ENCODE results near the gene CETN3.
A peak's percentile ranks its signal among the peaks of the same experiment; 100 is the strongest.

CETN3 gene

GRCh38 chr5:90409318-90410177, at the start of gene CETN3:
TSS of gene CETN3 (minus strand) at chr5:90409756. CDS start at chr5:90409661, 95 bp downstream.
- peak; percentile 89 to 96 for DNase-seq

- DNase-seq = no peak
Observed at GRCh38 chr5:90446961-90447360, 37.4 kb upstream of the CETN3 start.

GRCh38 chr5:90440644-90441043, 31.1 kb upstream of the CETN3 start:
- DNase-seq = no peak

- DNase-seq = no peak
Observed at GRCh38 chr5:90438100-90438499, 28.5 kb upstream of the CETN3 start.

GRCh38 chr5:90437663-90438062, 28.1 kb upstream of the CETN3 start:
- no peak for DNase-seq

DNA sequence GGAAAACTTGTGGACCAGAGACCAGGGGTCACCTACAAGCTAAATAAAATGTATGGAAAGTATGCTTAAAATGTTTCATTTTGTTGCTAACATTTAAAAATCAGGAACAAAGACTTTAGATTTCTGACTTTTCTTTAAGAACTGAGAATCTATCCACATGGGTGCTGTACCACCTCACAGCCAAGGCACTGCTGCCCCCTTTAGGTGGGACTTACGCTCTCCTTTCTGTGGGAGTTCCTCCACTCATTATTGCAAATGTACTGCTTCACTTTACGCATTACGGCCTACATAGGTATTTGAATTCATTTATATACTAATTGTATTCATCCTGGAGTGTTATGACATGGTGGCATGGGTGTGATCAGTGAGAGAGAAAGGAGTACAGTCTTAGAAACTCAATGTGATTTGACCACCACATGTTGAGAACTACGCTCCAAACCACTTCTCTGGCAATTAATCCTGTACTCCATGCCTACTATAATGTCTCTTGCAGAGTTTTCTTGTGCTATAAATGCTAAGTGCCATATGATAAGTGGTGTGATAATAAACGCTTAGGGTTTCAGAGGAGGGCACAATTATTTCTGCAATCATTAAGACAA, 24.7 kb upstream of the CETN3 start:
- peak; percentile 14 to 53 for DNase-seq

DNA sequence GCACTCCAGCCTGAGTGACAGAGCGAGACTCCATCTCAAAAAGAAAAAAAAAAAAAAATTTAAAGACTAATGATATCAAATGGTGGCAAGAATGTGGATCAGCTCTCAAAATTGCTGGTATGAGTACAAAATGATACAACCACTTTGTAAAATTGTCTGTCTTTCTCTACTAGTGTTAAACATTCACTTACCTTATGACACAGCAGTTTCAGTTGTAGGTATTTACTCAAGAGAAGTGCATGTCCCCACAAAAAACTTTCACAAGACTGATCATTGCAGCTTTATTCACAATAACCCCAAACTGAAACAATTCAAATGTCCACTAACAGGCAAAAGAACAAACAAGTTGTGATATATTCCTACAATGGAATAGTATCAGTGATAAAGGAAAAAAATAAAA, 14.7 kb upstream of the CETN3 start:
- DNase-seq = no peak

GRCh38 chr5:90421136-90421535, 11.6 kb upstream of the CETN3 start:
- no peak for DNase-seq

DNA sequence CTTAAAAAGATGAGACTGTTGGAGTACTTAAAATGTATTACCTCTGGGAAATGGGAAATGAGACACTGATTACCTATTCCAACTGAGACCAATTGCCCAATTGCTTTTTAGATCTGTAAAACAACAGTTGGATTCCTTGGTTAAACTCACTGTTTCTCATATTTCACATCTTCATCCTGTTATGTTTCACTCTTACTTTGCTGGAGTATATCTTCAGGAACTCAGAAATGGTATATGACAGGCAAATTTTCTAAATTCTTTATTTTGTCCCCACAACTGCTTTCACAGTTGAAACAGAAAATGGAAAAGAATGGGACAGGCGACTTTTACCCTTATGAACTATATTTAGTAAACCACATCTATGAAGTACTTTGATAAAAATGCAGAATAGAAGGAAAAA, 8.7 kb upstream of the CETN3 start:
- DNase-seq = no peak

- no peak for DNase-seq
Observed at GRCh38 chr5:90410178-90410762, 714 bp upstream of the CETN3 start.

DNA sequence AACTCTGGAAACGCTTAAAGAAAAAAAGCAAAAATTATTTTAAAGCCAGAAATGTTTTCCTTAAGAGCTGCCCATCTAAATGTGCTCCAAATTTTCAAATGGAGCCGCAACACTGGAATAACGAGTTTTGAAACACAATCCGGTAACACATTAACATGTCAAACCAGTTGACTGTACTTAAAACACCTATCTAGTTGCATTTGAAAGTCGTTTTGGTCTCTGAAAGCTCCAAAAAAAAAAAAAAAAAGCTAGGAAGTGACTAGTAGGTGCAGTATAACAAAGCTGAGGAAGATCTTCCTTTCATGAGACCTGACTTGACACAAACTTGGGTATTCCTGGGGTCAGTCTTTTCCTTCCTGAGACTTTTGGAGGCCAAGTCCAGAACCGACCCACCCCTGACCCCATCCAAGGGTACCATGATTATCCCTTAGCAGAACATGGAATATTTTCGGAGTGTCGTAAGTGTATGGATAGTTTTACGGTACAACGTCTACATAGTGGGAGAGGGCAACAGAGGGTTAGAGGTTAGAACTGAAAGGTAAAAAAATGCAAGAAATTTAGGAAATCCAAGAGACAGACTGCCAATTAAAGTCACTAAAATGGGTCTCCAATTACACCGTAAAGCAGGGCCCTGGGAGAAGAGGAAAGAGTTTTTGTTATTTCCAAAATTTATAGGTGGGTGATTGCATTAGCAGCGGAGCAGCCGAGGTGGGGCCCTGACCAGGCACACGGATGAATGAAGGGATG, 812 bp downstream of the CETN3 start:
- DNase-seq = no peak

- DNase-seq = no peak
Observed at GRCh38 chr5:90406466-90406865, 3.1 kb downstream of the CETN3 start.

GRCh38 chr5:90402521-90403255, 6.9 kb downstream of the CETN3 start:
- DNase-seq = no peak

GRCh38 chr5:90399251-90399650, 10.3 kb downstream of the CETN3 start:
- no peak for DNase-seq

DNA sequence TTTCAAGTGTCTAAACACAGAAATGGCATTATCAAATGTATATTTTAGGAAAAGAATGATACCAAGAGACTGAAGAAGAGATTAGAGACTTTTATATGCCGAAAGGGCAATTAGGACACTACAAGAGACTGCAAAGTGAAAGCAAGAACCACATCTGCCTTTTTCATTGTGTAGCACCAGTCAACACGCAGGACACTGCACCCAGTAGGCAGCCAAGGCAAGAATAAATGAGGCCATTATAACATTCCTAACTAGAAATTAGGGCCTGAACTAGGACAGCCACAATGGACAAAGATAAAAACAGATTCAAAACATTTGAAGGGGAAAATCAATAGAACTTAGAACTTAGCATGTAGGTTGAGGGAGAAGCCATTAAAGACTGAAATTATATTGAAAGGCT, 10.8 kb downstream of the CETN3 start:
- DNase-seq = no peak

DNA sequence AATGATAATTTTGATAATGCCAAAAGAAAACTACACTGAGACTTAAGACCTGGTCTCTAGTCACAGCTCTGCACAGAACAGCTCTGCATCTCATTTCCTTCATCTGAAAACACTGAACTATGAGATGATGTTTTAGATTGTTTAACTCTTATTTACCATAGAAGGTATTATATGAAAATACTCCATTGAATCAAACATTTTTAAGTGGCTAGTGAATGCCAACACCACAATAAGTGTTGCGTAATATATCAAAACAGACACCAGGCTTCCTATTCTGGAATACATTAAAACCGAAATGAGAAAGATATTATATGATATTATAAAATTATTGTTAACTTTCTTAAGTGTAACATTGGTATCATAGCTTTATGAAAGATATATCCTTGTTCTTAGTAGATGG, 14.6 kb downstream of the CETN3 start:
- no peak for DNase-seq

DNA sequence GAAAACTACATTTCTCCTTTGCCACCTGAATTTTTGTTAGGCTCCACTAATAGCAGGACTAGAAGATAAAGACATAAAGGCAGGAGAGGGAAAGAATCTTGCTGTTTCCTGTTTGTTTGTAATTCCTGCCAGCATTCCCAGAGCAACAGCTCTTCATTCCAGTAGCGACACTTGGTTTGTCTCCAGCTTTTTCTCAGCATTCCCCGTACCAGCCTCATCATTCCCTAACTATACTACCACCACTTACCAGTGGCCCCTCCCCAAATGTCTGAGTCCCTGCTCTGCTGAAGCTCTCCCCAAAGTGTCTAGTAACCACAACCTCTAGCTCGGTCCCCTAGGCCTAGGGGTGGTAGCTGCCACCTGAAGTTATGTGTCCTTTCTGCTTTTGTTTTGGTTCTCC, 18.6 kb downstream of the CETN3 start:
- DNase-seq = no peak

DNA sequence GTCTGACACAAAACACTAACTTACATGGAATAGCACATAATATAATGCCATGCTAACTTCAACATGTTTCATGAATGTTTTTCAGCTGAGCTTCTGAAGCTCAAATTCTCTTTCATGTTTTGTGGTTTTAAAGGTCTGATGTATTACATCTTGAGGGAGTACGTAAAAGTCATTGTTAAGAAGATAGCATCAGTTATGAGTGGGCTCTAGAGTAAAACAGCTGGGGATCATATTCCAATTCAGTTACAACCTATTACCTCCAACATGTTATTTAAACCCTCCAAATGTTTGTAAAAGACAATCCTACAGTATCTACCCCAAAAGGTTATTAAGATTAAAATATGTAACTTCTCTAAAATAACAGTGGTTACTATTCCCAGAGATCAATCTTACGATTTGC, 19.2 kb downstream of the CETN3 start:
- DNase-seq = no peak

- no peak for DNase-seq
Observed at GRCh38 chr5:90387508-90387907, 22.0 kb downstream of the CETN3 start.

GRCh38 chr5:90386099-90386710, 23.4 kb downstream of the CETN3 start:
- peak; percentile 5 to 42 for DNase-seq

DNA sequence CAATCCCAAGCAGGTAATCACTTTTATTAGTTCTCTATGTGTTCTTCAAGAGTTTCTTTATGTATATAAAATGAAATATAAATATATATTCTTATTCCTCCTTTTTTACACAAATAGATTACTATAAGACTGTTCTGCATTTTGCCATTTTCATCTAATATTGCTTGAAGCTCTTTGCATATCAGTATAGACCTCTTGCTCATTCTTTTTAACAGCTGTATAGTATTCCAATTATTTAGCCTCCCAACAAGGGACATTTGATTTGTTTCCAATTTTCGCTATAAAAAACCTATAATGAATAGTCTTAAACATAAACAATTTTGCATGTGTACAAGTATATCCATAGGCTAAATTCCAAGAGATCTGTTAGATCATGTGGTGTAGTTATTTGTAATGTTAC, 25.2 kb downstream of the CETN3 start:
- DNase-seq = no peak

- DNase-seq = no peak
Observed at GRCh38 chr5:90383903-90384302, 25.7 kb downstream of the CETN3 start.
